Activated CD4-positive, alpha-beta memory T cell treated with anti-CD3 and anti-CD28 coated beads, Interleukin-2, amount 10 ng/mL, durations not matched to agents 7 days and 5 days (primary cell): ENCODE measurements around the gene PEX6. TPM values are rescaled to one million over a fixed set of nuclear protein-coding genes. Genes with fewer than 3 reads are reported as not detected.

Source experiments
- CTCF ChIA-PET: fragments of 350-600 bp; sonication (Branson Sonifier 250); formaldehyde crosslinking; loops from one replicate; lab custom pipeline; 2021; ENCODE audit warnings: antibody characterized with exemption, inconsistent platforms; lab: Charles Lee
- POLR2A ChIA-PET: fragments of 350-600 bp; sonication (Branson Sonifier 250); formaldehyde crosslinking; loops from one replicate; lab custom pipeline; 2021; ENCODE audit warnings: antibody characterized with exemption; lab: Charles Lee
- DNase-seq: peaks from one replicate; pipeline ENCODE4 v3.0.0-alpha.2; 2020
- H3K27ac Mint-ChIP-seq: one replicate; pipeline ENCODE4 v1.8.0; 2021; ENCODE audit warnings: mild to moderate bottlenecking, mixed read lengths
- H3K27me3 Mint-ChIP-seq: one replicate; pipeline ENCODE4 v1.8.0; 2021; ENCODE audit warnings: mixed read lengths
- H3K36me3 Mint-ChIP-seq: one replicate; pipeline ENCODE4 v1.8.0; 2021; ENCODE audit warnings: low read depth, mixed read lengths
- H3K4me1 Mint-ChIP-seq: one replicate; pipeline ENCODE4 v1.8.0; 2021; ENCODE audit warnings: mixed read lengths
- H3K4me3 Mint-ChIP-seq: one replicate; pipeline ENCODE4 v1.8.0; 2021; ENCODE audit warnings: mild to moderate bottlenecking, mixed read lengths
- H3K9me3 Mint-ChIP-seq: one replicate; pipeline ENCODE4 v1.8.0; 2021; ENCODE audit warnings: mixed read lengths
- total RNA-seq, 2 experiments: library from RNA; stranded (reverse); gene quantifications; one replicate each; pipeline ENCODE4 v1.2.3, GENCODE V29; 2021

Gene PEX6
- total RNA-seq, 2 experiments from 2014 or later, result 27.4 to 29.1 TPM

DNA sequence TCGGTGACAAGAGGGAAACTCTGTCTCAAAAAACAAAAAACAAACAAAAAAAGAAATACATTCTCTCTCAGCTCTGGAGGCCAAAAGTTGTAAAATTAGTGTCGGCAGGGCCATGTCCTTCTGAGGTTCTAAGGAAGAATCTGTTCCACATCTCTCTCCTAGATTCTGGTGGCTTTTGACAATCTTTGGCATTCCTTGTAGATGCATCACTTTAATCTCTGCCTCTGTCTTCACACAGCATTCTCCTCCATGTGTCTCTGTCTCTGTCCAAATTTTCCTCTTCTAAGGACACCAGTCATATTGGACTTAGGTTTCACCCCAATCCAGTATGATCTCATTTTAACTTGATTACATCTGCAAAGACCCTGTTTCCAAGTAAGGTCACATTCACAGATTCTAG lies 14.5 kb upstream of the PEX6 start:
- peaks cover 8% of the 10 kb centered on the region for H3K4me1 Mint-ChIP-seq
- no peak for DNase-seq
- no peak overlapping the region for H3K27ac Mint-ChIP-seq
- POLR2A ChIA-PET, result interaction anchor here (1.8 kb wide), 1 partner anchor 9 kb away, joined by 8 read pairs; the partner anchor contains the start of gene PPP2R5D
- CTCF ChIA-PET, result interaction anchor here (1.1 kb wide), 1 partner anchor 29 kb away, joined by 4 read pairs; no protein-coding TSS in a partner anchor
- no peaks in the 10 kb centered on the region for H3K27me3 Mint-ChIP-seq
- no peak overlapping the region for H3K4me3 Mint-ChIP-seq
- no peaks in the 10 kb centered on the region for H3K9me3 Mint-ChIP-seq
- H3K36me3 Mint-ChIP-seq, result peaks cover 26% of the 10 kb centered on the region

DNA sequence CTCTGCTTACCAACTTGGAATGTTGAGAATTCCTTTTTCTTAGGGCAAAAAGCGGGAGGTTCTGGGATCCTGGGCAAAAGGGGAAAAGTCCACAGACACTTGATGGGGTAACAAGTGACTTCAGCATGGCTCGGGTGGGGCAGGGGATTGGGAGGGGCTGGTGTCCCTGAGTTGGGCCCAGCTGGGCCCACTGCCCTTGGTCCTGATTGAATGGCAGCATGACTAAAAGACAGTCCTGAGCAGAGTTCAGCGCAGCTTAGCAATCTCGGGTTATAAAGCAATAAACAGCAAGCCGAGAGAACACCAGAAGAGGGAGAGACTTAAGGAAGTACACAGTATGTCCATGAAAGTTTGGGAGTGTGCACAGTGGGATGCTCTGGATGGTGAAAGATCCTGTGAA lies 10.9 kb upstream of the PEX6 start:
- CTCF ChIA-PET, result no interaction called here
- POLR2A ChIA-PET, result no interaction called here
- H3K36me3 Mint-ChIP-seq, result peaks cover 46% of the 10 kb centered on the region
- DNase-seq, result no peak
- H3K27ac Mint-ChIP-seq, result no peak overlapping the region
- H3K9me3 Mint-ChIP-seq, result no peaks in the 10 kb centered on the region
- H3K4me1 Mint-ChIP-seq, result peaks cover 36% of the 10 kb centered on the region
- H3K4me3 Mint-ChIP-seq, result no peak overlapping the region
- no peaks in the 10 kb centered on the region for H3K27me3 Mint-ChIP-seq

DNA sequence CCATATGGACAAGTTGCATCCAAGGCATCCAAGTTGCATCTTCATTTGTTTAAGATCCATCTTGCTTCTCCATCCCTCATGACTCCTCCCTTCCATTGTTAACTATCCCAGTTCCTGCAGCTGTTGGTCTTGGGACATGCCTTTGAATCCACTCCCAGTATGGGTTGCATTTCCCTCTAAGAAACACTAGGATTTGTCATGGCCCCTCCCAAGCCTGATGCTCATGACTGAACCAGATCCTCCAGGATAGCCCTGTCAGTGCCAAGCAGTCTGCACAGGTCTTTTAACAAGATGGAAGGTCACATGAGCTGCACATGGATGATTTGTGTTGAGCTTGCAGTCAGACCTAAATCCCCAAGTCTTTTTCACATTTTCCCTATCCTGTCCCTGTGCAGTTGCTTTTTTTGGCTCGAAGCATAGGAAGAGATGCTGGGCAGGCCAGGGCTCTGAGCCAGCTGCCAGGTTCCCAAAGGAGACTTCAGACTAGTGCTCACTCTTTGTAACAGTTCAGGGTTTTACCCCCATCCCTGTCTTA lies 9.6 kb upstream of the PEX6 start:
- no peaks in the 10 kb centered on the region for H3K9me3 Mint-ChIP-seq
- ChIA-PET CTCF (interaction anchor here (1.2 kb wide), 1 partner anchor 8 kb away, joined by 6 read pairs; no protein-coding TSS in a partner anchor), POLR2A (interaction anchor here (0.6 to 2.7 kb wide), 5 partner anchors 10 to 66 kb away, joined by 3 to 8 read pairs (median 3); partner anchors contain the start of genes CUL7 and PEX6)
- H3K4me3 Mint-ChIP-seq, result no peak overlapping the region
- peaks cover 44% of the 10 kb centered on the region for H3K36me3 Mint-ChIP-seq
- H3K27ac Mint-ChIP-seq, result no peak overlapping the region
- peaks cover 39% of the 10 kb centered on the region for H3K4me1 Mint-ChIP-seq
- no peaks in the 10 kb centered on the region for H3K27me3 Mint-ChIP-seq
- no peak for DNase-seq

DNA sequence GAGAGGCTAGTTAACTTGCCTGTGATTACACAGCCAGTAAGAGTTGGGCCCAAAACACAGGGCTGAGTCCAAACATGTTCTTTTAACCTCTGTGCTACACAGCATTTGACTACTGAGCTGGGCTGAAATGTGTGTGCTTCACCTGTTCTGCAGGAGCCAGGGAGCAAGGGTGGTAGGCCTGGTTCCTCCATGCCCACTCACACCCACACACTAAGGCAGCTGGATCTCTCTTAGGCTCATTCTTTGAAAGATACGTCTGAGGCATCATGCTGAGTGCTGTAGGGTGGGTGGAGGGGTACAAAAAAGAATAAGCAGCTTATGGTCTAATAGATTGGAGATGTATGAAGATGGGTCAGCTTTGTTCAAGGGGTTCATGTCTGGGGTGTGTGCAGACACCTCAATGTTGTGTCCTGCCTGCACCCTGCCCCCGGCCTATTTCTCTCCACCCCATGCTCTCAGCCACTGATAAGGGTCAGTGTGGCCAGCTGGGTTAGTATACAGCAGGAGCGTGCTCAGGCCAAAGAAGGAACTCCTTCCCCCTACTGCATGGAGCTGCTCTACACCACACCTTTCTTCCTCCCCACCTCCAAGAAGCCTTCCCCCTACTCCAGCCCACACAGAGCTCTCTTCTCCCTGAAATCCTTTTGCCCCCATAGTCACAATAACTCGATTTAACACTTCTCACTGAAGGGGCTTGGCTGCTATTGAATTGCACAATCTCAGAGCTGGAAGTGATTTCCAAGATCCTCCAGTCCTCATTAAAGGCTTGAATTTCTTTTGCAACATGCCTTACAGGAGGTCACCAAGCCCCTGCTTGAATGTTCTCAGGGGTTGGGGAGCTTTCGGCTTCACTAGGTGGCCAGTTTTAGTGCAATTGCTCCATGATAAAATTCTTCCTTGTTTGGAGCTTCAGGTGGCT lies 8.8 kb upstream of the PEX6 start:
- Mint-ChIP-seq H3K36me3 (peaks cover 42% of the 10 kb centered on the region), H3K4me3 (no peak overlapping the region), H3K27ac (no peak overlapping the region), H3K9me3 (no peaks in the 10 kb centered on the region), H3K4me1 (peaks cover 38% of the 10 kb centered on the region), H3K27me3 (no peaks in the 10 kb centered on the region)
- no peak for DNase-seq
- POLR2A ChIA-PET, result interaction anchor here (0.6 to 3.0 kb wide), 5 partner anchors 9 to 66 kb away, joined by 3 to 19 read pairs (median 3); partner anchors contain the start of genes CUL7, KLHDC3, MEA1 and PEX6
- CTCF ChIA-PET, result interaction anchor here (1.2 kb wide), 1 partner anchor 9 kb away, joined by 6 read pairs; no protein-coding TSS in a partner anchor

DNA sequence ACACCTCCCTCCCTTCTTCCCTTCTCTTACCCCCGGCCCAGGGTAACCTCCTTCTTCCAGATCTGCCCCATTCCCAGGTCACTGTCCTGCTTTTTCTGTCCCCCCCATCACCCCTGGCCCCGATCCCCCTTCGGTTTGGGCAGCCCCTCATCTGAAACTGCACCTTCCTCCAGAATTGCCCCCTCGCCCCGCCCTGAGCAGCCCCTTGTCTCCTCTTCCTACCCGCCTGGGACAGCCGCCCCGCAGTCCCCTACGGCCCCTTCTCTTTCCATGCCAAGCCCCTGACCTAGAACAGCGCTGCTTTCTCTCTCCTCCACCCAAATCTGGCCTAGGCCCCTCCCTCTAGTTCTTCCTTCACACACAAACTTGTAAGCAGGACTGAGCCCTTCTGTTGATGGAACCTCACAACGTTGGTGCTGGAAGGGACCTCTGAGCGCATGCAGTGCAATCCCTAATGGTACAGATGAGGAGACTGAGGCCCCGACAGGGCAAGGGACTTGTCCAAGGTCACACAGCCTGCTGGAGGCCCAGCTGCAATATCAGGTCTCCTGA lies 6.0 kb upstream of the PEX6 start:
- CTCF ChIA-PET, result interaction anchor here (0.7 to 1.8 kb wide), 6 partner anchors 24 to 158 kb away, joined by 3 to 10 read pairs (median 6); partner anchors contain the start of genes CNPY3, KLHDC3 and MEA1

DNA sequence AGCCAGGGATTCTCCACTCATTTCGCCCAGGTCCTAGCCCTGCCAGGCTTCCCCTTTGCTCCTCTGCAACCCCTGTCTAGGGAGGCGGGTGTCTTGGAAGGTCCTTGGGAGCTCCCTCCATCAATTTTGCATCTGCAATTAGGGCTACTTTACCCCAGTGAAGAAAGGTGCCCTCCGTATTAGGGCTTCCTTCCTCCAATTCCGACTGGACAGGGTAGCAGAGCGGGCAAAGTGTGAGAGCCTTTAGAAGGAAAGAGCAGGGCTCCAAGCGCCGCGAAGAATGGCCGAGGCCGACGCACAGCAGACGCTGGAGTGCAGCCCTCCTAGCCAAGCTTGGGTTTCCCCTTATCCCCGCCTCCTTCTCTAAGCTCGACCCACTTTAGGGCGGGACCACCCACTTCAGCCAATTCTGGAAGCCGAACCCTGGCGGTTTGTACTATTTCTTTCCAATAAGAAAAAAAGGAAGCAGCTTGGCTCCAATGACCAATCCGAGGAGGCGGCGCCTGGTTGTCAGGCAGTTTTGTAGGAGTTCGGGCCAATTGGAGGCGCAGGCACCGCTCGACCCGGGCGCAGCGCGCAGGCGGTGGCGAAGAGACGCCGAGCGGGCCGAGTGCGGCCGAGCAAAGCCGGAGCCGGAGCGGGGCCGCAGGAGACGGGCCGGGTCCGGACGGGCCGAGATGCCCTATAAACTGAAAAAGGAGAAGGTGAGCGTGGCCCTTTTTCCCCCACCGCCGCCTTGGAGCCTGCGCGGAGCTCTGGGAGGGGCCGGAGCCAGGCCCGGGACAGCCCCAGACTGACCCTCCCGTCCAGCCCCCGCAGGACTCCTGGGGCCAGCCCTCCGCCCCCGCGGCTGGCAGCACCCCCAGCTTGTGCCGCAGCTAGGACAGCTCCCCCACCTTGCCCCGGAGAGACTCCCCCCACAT lies 5.3 kb upstream of the PEX6 start, which contains the start of gene PPP2R5D:
TSS of gene PPP2R5D (plus strand) at position 570 of the 923 bp plus-strand sequence. CDS start at position 678, 108 bp downstream.
- peaks cover 55% of the 10 kb centered on the region for H3K4me1 Mint-ChIP-seq

More for the DNA sequence above, 6.0 kb upstream of the PEX6 start:
- no peaks in the 10 kb centered on the region for H3K27me3 Mint-ChIP-seq
- H3K36me3 Mint-ChIP-seq, result peaks cover 31% of the 10 kb centered on the region
- H3K9me3 Mint-ChIP-seq, result no peaks in the 10 kb centered on the region
- POLR2A ChIA-PET, result interaction anchor here (0.7 to 4.0 kb wide), 14 partner anchors 10 to 644 kb away, joined by 3 to 48 read pairs (median 5); partner anchors contain the start of genes CNPY3, GTPBP2, KLC4 and KLHDC3
- peak; percentile 30 for DNase-seq
- peak overlapping the region; percentile 88 for H3K4me3 Mint-ChIP-seq
- peak overlapping the region; percentile 78 for H3K27ac Mint-ChIP-seq
- peaks cover 47% of the 10 kb centered on the region for H3K4me1 Mint-ChIP-seq

DNA sequence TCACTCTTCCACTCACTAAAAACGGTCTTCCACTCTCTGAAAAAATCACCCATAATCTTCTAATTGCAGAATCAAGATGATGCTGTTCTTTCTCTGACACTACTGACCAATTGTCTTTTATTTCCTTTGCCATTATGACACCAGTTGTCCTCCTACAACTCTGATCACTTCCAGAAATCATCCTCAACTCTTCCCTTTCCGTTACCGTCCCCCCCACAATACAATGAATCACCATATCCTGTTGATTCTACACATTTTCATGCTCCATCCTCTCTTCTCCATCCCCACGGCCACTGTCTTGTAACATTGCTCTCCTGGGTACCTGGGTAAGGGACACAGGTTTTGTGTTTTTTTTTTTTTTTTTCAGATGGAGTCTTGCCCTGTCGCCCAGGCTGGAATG lies 2.9 kb upstream of the PEX6 start:
- H3K4me3 Mint-ChIP-seq, result no peak overlapping the region
- DNase-seq, result no peak
- no peak overlapping the region for H3K27ac Mint-ChIP-seq
- H3K4me1 Mint-ChIP-seq, result peaks cover 55% of the 10 kb centered on the region
- no peaks in the 10 kb centered on the region for H3K27me3 Mint-ChIP-seq
- no peaks in the 10 kb centered on the region for H3K9me3 Mint-ChIP-seq
- ChIA-PET POLR2A (no interaction called here), CTCF (no interaction called here)
- peaks cover 17% of the 10 kb centered on the region for H3K36me3 Mint-ChIP-seq

More for the DNA sequence above, 5.3 kb upstream of the PEX6 start, which contains the start of gene PPP2R5D:
- Mint-ChIP-seq H3K4me3 (peak within 1 kb of the TSS; percentile 88), H3K27ac (peak within 1 kb of the TSS; percentile 82), H3K27me3 (no peaks in the 10 kb centered on the region), H3K36me3 (peaks cover 25% of the 10 kb centered on the region), H3K9me3 (no peaks in the 10 kb centered on the region)
- ChIA-PET CTCF (interaction anchor here (0.9 to 1.8 kb wide), 11 partner anchors 9 to 399 kb away, joined by 3 to 10 read pairs (median 4); partner anchors contain the start of genes CNPY3, DNPH1, KLHDC3 and MEA1), POLR2A (interaction anchor here (0.6 to 4.0 kb wide), 19 partner anchors 10 to 645 kb away, joined by 3 to 48 read pairs (median 4); partner anchors contain the start of genes CNPY3, CUL7, GTPBP2 and KLC4)
- peak; percentile 99 for DNase-seq

DNA sequence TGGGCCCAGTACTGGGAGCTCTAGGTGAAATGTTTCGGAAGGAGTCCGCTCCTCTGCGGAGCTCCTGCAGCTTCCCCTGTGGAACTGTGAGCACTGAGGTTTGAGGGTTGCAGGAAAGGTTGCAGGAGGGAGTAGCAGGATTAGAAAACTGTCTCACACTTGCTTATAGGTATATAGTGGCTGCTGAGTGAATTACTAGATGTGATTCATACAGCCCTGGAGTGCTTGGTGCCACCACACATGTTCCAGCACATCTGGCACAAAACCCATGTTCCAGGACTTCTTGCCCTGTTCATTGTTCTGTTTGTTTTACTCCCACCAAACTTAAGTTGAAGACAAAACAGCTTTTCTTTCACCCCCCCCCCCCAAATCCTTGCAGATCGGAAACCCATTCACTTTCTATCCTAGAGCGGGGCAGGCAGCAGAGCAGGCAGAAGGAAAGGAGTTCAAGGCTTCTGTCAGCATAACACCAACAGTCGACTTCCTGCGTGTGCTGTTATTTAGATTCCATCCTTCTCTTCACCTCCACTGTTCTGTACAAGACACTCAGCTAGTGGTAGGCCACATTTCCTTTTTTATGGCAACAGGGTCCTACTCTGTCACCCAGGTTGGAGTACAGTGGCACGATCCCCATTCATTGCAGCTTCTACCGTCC lies 669 bp upstream of the PEX6 start:
- Mint-ChIP-seq H3K36me3 (peaks cover 18% of the 10 kb centered on the region), H3K9me3 (no peaks in the 10 kb centered on the region), H3K27me3 (no peaks in the 10 kb centered on the region), H3K27ac (peak overlapping the region; percentile 99), H3K4me1 (peaks cover 51% of the 10 kb centered on the region), H3K4me3 (peak overlapping the region; percentile 86)
- no peak for DNase-seq
- CTCF ChIA-PET, result interaction anchor here (1.2 to 1.6 kb wide), 2 partner anchors 35 to 48 kb away, joined by 3 to 5 read pairs; partner anchors contain the start of gene KLHDC3
- POLR2A ChIA-PET, result interaction anchor here (0.6 to 3.1 kb wide), 36 partner anchors 8 to 1229 kb away, joined by 3 to 57 read pairs (median 4); partner anchors contain the start of genes CNPY3, CUL7, GNMT and KLC4

DNA sequence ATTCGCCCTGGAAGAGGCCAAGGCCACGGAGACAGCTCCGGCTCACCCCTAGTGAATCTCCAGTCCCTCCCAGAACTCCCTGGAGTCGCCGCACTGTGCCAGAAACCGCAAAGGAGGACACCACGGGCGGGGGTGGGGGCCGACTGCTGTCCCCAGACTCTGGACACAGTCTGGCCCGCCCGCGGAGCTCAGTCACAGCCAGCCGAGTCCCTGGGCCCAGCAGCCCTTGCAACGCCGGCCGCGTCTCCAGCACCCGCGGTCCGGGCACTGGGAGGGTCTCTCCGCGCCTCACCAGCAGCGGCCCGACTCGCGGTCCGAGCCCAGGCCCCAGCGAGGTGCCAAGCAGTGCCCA lies 518 bp downstream of the PEX6 start:
- peaks cover 47% of the 10 kb centered on the region for H3K4me1 Mint-ChIP-seq
- H3K36me3 Mint-ChIP-seq, result peaks cover 22% of the 10 kb centered on the region
- peak overlapping the region; percentile 88 for H3K4me3 Mint-ChIP-seq
- DNase-seq, result peak; percentile 27
- no peaks in the 10 kb centered on the region for H3K27me3 Mint-ChIP-seq
- CTCF ChIA-PET, result interaction anchor here (0.6 to 1.2 kb wide), 3 partner anchors 9 to 391 kb away, joined by 3 to 5 read pairs (median 3); partner anchors contain the start of genes KLHDC3 and ZNF318
- H3K9me3 Mint-ChIP-seq, result no peaks in the 10 kb centered on the region
- peak overlapping the region; percentile 75 for H3K27ac Mint-ChIP-seq
- POLR2A ChIA-PET, result interaction anchor here (0.6 to 3.1 kb wide), 28 partner anchors 7 to 532 kb away, joined by 3 to 57 read pairs (median 6); partner anchors contain the start of genes CNPY3, CUL7, GNMT and KLC4

DNA sequence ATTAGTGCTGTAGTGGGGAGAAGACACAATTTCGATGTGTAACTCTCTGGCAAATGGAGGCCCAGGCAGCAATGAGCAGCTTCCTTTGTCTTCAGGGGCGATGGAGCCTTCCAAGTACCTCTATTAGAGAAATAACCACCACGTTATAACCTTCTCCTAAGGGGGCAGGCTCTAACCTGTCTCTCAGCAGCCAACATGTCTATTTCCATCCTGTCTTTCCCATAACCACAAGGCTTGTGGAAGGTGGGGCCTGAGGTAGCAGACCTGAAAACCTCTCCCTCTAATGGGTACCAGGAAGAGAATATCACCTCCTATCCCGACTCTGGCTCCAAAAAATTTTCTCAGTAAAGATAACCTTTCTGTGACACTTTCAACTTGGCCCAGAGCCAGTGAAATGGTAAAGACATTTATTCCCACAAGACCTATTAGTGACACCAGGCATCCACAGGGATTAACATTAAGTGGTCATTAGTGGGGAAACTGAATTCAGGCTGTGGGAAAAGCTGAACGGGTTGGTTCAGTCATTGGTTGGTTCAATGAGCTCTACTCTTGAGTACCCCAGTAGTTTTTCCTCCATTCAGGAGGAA lies 4.0 kb downstream of the PEX6 start:
- CTCF ChIA-PET, result interaction anchor here (0.6 to 1.1 kb wide), 3 partner anchors 9 to 169 kb away, joined by 3 to 5 read pairs (median 4); partner anchors contain the start of gene PPP2R5D
- Mint-ChIP-seq H3K27ac (no peak overlapping the region), H3K27me3 (no peaks in the 10 kb centered on the region), H3K36me3 (peaks cover 22% of the 10 kb centered on the region), H3K4me1 (peaks cover 40% of the 10 kb centered on the region), H3K4me3 (no peak overlapping the region), H3K9me3 (no peaks in the 10 kb centered on the region)
- no peak for DNase-seq
- POLR2A ChIA-PET, result interaction anchor here (1.0 to 3.2 kb wide), 5 partner anchors 9 to 79 kb away, joined by 3 to 14 read pairs (median 4); partner anchors contain the start of genes CNPY3, CUL7 and PPP2R5D
